GM12878 (cell line): Measurements from ENCODE around the gene IFITM1. TPM values are rescaled to one million over a fixed set of nuclear protein-coding genes. Genes with fewer than 3 reads are reported as not detected.
A peak's percentile ranks its signal among the peaks of the same experiment; 100 is the strongest.

Source experiments
- ATF7 ChIP-seq: fragments of 450-650 bp; IDR thresholded peaks from 2 replicates; pipeline ENCODE4 v1.6.1; 2016; ENCODE audit warnings: low read depth, mild to moderate bottlenecking
- BACH1 ChIP-seq: fragments of 450-650 bp; IDR thresholded peaks from 2 replicates; pipeline ENCODE4 v1.6.1; 2017; ENCODE audit warnings: mild to moderate bottlenecking, borderline replicate concordance
- BHLHE40 ChIP-seq, 2 experiments: fragments of 450-650 bp in 1 of 2; IDR thresholded peaks; 2 replicates each; pipeline ENCODE4 v1.6.1; 2011 to 2017; ENCODE audit warnings: low read depth in 2 of 2, borderline replicate concordance in 1 of 2, improper control_type of control experiment in 1 of 2, low read length in 1 of 2, mild to moderate bottlenecking in 1 of 2
- CTCF ChIP-seq, 3 experiments: IDR thresholded peaks in 2 of 3; conservative IDR thresholded peaks in 1 of 3; 2 replicates each; pipeline ENCODE4 v1.5.1; 2011; ENCODE audit warnings: low read depth in 3 of 3, low read length in 3 of 3, mild to moderate bottlenecking in 3 of 3, control low read depth in 2 of 3, moderate library complexity in 2 of 3, inconsistent platforms in 1 of 3, mixed read lengths in 1 of 3; ENCODE audit not compliant: control insufficient read depth in 2 of 3, insufficient read depth in 1 of 3; ENCODE audit errors: extremely low read depth in 1 of 3
- DPF2 ChIP-seq: fragments of 450-650 bp; IDR thresholded peaks from 2 replicates; pipeline ENCODE4 v1.6.1; 2017; ENCODE audit warnings: mild to moderate bottlenecking
- GABPA ChIP-seq: IDR thresholded peaks from 2 replicates; pipeline ENCODE4 v1.6.1; 2014; ENCODE audit warnings: antibody characterized with exemption, low read depth, mild to moderate bottlenecking, inconsistent platforms
- GATAD2B ChIP-seq: fragments of 450-650 bp; conservative IDR thresholded peaks from 2 replicates; pipeline ENCODE4 v1.6.1; 2017; ENCODE audit warnings: low read depth, mild to moderate bottlenecking, moderate library complexity
- HDGF ChIP-seq: fragments of 450-650 bp; IDR thresholded peaks from 2 replicates; pipeline ENCODE4 v1.6.1; 2016; ENCODE audit warnings: antibody characterized with exemption
- IKZF1 ChIP-seq: fragments of 450-650 bp; conservative IDR thresholded peaks from 2 replicates; pipeline ENCODE4 v1.6.1; 2017; ENCODE audit warnings: antibody characterized with exemption, mild to moderate bottlenecking
- MTA3 ChIP-seq: IDR thresholded peaks from 2 replicates; pipeline ENCODE4 v1.6.1; 2012; ENCODE audit warnings: low read length, inconsistent platforms, borderline replicate concordance
- MXI1 ChIP-seq: fragments of 150-350 bp; IDR thresholded peaks from 2 replicates; pipeline ENCODE4 v1.6.1; 2011; ENCODE audit warnings: low read depth, mild to moderate bottlenecking, inconsistent platforms, low read length, improper control_type of control experiment
- MYC ChIP-seq: IDR thresholded peaks from 2 replicates; pipeline ENCODE4 v1.6.1; 2011; ENCODE audit warnings: mild to moderate bottlenecking, low read length, moderate library complexity, inconsistent platforms; ENCODE audit not compliant: insufficient read depth, insufficient replicate concordance, insufficient read length, severe bottlenecking
- NKRF ChIP-seq: fragments of 450-650 bp; conservative IDR thresholded peaks from 2 replicates; pipeline ENCODE4 v1.6.1; 2017; ENCODE audit warnings: mild to moderate bottlenecking, moderate library complexity
- POLR2A ChIP-seq: IDR thresholded peaks from 2 replicates; pipeline ENCODE4 v1.6.1; 2011; ENCODE audit warnings: low read depth, mild to moderate bottlenecking, low read length
- RAD21 ChIP-seq: IDR thresholded peaks from 2 replicates; pipeline ENCODE4 v1.6.1; 2011; ENCODE audit warnings: mild to moderate bottlenecking, low read depth, low read length, moderate library complexity; ENCODE audit not compliant: insufficient read depth
- RAD51 ChIP-seq: fragments of 450-650 bp; IDR thresholded peaks from 2 replicates; pipeline ENCODE4 v1.6.1; 2016; ENCODE audit warnings: moderate library complexity, mild to moderate bottlenecking, inconsistent platforms
- RELB ChIP-seq: fragments of 450-650 bp; IDR thresholded peaks from 2 replicates; pipeline ENCODE4 v1.6.1; 2017; ENCODE audit warnings: low read depth, mild to moderate bottlenecking, moderate library complexity
- RUNX3 ChIP-seq: IDR thresholded peaks from 2 replicates; pipeline ENCODE4 v1.6.1; 2012; ENCODE audit warnings: low read length, inconsistent platforms
- SPI1 ChIP-seq: IDR thresholded peaks from 2 replicates; pipeline ENCODE4 v1.6.1; 2011; ENCODE audit warnings: low read depth, mild to moderate bottlenecking, low read length, moderate library complexity, borderline replicate concordance; ENCODE audit not compliant: insufficient read depth
- SRF ChIP-seq, 2 experiments: IDR thresholded peaks; 2 replicates each; pipeline ENCODE4 v1.6.1; 2011; ENCODE audit warnings: low read depth in 2 of 2, low read length in 2 of 2, mild to moderate bottlenecking in 1 of 2, moderate library complexity in 1 of 2
- TCF12 ChIP-seq: IDR thresholded peaks from 2 replicates; pipeline ENCODE4 v1.6.1; 2011; ENCODE audit warnings: low read depth, mild to moderate bottlenecking, low read length
- TCF3 ChIP-seq: IDR thresholded peaks from 2 replicates; pipeline ENCODE4 v1.6.1; 2012; ENCODE audit warnings: low read depth, mild to moderate bottlenecking, low read length, borderline replicate concordance; ENCODE audit not compliant: insufficient read depth
- polyA plus RNA-seq, 11 experiments: library from polyadenylated mRNA; depleted of rRNA in 4 of 11; unstranded in 6 of 11; stranded (reverse) in 5 of 11; fragments of >200 nt; fragmentation: Nextera tagmentation in 4 of 11; fragmentation: Illumina TruSeq in 1 of 11; extraction: Ambion mirVana in 4 of 11; extraction: Trizol in 1 of 11; gene quantifications; 1 replicate in 1 of 11; 2 replicates in 10 of 11; pipeline versions ENCODE4 v1.2.1 to v1.2.3, GENCODE V29; 2011 to 2016; ENCODE audit warnings: inconsistent platforms in 2 of 11, missing spikeins in 2 of 11, low read depth in 1 of 11
- total RNA-seq, 4 experiments: library from RNA; depleted of rRNA in 3 of 4; stranded (reverse); fragments of >200 nt in 3 of 4; fragmentation: Illumina TruSeq in 1 of 4; extraction: Trizol in 1 of 4; gene quantifications; 2 replicates each; pipeline versions ENCODE4 v1.2.1 to v1.2.3, GENCODE V29; 2013 to 2021

IFITM1 gene
- total and polyA plus RNA-seq, 10 of the 15 experiments (the other 5 are each of a cell fraction or from before 2014, with no cell fraction given) = 396 to 2,788 (median 607) TPM

GRCh38 chr11:307766-308708, 5.8 kb upstream of the IFITM1 start, which contains the start of gene IFITM2 (continued):
- TF ChIP-seq RAD21 = 0 out of 2 replicates have a peak, but pooled peaks have one; percentile 4
- TF ChIP-seq MXI1 = peak; percentile 49; the same call in 1 of the 2 replicates
- 0 out of 2 replicates have a peak, but pooled peaks have one; percentile 37 for TF ChIP-seq GATAD2B
- 0 out of 4 replicates have a peak, but pooled peaks of 1 of the 2 experiments have one; percentile 3 for TF ChIP-seq SRF (IDR thresholded peaks at IDR 0.05; ENCODE audit: low read depth in 2 of 2, low read length in 2 of 2)
- TF ChIP-seq CTCF (IDR thresholded peaks at IDR 0.05 in 2 of 3, conservative IDR thresholded peaks at IDR 0.05 in 1 of 3; ENCODE audit: control insufficient read depth in 2 of 3, extremely low read depth in 1 of 3, insufficient read depth in 1 of 3, low read depth in 3 of 3, low read length in 3 of 3) = 0 out of 6 replicates have a peak, but pooled peaks of 1 of the 3 experiments have one; percentile 8
- peak; percentile 65; the same call in 1 of the 2 replicates for TF ChIP-seq GABPA
- TF ChIP-seq SPI1 = peak; percentile 41; the same call in 1 of the 2 replicates
- peak; percentile 94 for TF ChIP-seq HDGF
- TF ChIP-seq DPF2 = peak; percentile 35; the same call in 1 of the 2 replicates
- TF ChIP-seq RUNX3 = peak; percentile 63
- TF ChIP-seq POLR2A = peak; percentile 77
- TF ChIP-seq MTA3 = 0 out of 2 replicates have a peak, but pooled peaks have one; percentile 15
- peak; percentile 44 for TF ChIP-seq ATF7
- TF ChIP-seq BHLHE40 (IDR thresholded peaks at IDR 0.05; ENCODE audit: borderline replicate concordance in 1 of 2, low read depth in 2 of 2, low read length in 1 of 2) = peak in 1 of 2 experiments; percentile 59; a peak in 1 of 4 replicates
- 0 out of 2 replicates have a peak, but pooled peaks have one; percentile 35 for TF ChIP-seq RAD51
- peak; percentile 49 for TF ChIP-seq RELB
- peak; percentile 59 for TF ChIP-seq MYC
- peak; percentile 48; the same call in 1 of the 2 replicates for TF ChIP-seq TCF12
- TF ChIP-seq IKZF1 = peak; percentile 69
- TF ChIP-seq NKRF = peak; percentile 54; the same call in 1 of the 2 replicates
- 0 out of 2 replicates have a peak, but pooled peaks have one; percentile 42 for TF ChIP-seq BACH1
- TF ChIP-seq TCF3 = peak; percentile 65; the same call in 1 of the 2 replicates
